HG03097 (cell line): ENCODE results near the gene STK16.

Experiments used
- ATAC-seq: cut with Tn5 transposase; IDR thresholded peaks from one replicate; pipeline ENCODE4 v1.9.1; 2021; ENCODE audit not compliant: unreplicated experiment, low FRiP score

Gene STK16

DNA sequence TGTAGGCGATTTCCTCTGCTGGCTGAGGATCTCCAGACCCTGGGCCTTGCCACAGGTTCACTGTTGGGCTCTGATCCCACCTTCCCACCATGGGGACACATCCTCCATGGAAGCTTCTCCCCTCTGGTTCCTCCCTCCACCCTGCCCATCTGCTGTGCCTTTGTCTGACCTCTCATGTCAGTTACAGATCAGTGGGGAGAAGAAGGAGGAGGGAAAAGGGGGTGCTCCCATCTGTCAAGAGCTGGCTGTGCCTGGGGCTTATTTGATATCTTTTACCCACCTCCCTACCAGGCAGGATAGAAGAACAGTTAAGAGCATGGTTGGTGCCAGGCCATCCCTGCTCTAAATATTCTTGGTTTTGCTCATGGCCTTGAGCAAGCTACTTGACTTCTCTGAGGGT, 21.6 kb downstream of the STK16 start:
- no peak for ATAC-seq

DNA sequence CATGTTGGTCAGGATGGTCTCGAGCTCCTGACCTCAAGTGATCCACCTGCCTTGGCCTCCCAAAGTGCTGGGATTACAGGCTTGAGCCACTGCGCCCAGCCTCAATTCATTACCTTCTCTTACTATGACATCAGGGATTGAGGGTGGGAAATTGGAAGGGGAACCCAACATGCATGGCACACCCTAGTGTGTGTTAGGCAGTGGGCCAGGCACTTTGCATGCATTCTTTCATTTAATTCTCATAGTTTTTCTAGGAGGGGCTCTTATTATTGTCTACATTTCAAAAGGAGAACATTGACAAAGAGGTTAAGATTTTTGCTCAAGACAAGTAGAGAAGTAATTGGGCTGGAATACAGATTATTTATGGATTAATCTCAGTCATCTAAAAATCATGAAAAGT, 23.0 kb downstream of the STK16 start:
- ATAC-seq = no peak

DNA sequence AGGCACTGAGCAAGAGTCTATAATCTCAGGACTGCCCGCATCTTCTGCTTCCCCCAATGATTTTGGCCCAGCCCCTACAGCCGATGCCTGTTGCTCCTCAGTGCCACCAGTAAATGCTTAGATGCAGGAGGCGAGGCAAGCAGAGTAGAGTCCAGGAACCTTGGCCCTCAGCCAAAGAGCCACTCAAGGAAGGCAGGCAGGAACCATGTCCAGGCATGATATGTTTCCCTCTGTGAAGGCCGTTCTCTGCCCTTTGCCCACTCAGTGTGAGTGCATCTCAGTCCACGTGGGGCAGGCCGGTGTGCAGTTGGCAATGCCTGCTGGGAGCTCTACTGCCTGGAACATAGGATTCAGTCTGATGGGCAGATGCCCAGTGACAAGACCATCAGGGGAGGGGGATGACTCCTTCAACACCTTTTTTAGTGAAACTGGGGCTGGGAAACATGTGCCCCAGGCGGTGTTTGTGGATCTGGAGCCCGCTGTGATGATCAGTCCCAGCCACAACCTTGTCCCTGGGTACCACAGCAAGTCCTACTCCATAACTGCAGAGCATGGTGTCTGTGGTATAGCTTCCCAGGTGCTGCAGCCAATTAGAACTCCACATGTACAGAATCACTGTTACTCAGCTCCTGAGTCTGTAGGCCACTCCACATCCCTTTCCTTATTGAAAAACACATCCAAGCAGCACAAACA, 24.2 kb downstream of the STK16 start:
- no peak for ATAC-seq

- no peak for ATAC-seq
These were observed 24.7 kb downstream of the STK16 start for GRCh38 chr2:219270055-219270372.

DNA sequence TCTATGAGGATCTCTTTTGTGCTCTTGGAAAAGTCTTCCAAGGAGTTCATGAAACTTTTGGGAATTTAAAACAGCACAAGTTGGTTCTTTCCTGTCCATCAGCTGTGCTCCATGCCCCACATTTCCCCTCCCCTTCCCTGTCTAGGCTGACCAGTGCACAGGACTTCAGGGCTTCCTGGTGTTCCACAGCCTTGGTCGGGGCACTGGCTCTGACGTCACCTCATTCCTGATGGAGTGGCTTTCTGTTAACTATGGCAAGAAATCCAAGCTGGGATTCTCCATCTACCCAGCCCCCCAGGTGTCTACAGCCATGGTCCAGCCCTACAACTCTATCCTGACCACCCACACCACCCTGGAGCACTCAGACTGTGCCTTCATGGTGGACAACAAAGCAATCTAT, 25.7 kb downstream of the STK16 start:
- ATAC-seq = no peak

DNA sequence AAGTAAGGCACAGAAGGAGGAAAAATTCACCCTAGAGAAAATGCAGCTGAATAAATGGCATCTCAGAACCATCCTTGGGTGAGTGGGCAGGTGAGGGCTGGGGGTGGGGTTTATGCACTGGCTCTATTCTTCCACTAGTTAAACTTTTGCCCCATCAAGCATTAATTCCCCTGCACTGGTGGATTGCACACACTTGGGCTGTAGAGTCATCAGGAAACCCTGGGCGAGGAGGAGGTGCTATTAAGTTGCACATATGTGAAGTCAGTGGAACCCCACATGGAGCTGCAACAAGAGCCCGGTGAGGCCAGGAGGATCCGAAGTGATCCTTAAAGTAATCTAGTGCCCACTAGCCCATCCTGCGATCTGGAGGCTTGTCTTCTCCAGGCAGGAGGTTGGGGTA, 27.1 kb downstream of the STK16 start:
- no peak for ATAC-seq

- no peak for ATAC-seq
These were observed 27.7 kb downstream of the STK16 start for GRCh38 chr2:219272995-219273394.

DNA sequence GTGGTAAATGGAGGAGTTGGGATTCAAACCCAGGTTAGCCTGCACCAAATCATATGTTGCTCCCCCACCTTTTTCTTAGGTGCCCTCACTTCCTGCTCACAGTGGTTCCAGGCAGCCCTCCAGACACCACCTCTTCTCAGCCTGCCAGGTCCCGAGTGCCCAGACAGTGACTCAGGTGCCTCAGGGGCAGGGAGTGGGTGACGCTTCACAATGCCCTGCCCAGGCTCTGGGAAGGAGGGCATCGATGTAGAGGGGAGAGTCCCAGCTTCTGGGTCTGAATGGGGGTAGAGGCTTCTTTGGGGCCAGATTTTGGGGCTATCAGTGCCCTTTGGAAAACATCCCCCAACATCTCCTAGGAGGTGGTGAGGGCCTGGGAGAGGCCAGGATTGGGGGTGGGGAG, 28.7 kb downstream of the STK16 start:
- ATAC-seq = no peak

GRCh38 chr2:219274361-219274921, 29.2 kb downstream of the STK16 start:
- ATAC-seq = no peak

DNA sequence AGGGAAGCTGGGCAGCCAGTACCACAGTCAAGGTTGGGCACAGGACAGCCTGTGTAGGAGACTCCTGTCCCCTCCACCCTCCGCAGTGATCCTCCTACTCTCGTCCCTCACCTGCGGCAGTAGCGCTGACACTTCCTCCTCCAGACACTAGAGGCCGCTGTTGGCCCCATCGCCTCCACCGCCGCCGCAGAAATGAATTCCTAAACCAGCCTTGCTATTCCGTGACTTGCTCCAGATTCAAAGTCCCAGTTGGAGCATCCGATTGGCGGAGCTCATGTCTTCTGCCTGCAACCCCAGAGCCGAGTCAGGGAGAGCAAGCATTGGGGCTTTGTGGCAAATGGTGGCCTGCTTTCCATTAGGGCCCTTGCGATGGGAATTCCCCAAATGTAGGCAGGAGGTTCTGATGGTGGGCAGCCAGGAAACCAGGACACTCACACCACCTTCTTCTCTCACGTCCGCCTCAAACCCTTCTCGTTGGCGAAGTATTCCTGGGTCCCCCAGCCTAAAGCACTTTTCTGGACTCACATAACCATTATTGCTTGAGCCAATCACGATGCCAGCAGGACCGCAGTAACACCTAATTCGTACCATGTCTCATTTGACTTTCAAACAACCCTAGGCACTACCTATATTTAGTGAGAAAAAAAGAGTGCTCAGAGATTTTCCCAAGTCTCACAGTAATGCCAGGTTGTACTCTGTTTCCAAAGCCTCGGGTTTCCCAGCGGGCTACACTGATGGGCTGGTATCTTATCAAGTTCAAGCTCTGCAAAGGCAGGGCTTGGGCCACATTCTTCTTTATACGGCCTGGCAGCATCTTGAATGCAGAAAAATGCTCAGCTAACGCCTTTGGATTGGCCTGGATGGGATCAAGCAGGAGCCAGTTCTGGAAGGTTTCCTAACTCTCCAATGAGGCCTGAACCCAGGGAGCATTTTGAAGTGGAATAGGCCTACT, 32.7 kb downstream of the STK16 start:
- peak; percentile 25 for ATAC-seq

DNA sequence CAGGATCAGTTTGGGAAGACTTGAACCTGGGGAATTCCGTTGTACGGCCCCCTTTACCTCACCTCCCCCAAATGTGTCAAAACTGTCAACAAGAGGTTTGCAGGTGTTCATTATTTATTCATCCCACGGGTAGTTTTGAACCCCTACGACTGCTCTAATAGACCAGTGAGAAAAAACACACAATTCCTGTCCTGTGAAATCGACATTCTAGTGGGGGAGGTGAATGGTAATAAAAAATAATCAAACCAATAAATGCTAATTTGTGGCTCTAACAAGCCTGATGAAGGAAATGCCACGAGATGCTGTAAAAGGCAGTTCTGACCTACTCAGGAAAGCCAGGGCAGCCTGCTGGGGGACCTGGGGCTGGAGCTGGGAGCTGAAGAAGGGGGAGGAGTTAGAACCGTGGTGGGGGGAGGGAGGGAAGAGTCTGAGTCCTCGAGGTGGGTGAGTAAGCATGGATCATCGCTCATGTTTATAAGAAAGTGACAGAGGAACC, 33.4 kb downstream of the STK16 start:
- ATAC-seq = peak; percentile 2

DNA sequence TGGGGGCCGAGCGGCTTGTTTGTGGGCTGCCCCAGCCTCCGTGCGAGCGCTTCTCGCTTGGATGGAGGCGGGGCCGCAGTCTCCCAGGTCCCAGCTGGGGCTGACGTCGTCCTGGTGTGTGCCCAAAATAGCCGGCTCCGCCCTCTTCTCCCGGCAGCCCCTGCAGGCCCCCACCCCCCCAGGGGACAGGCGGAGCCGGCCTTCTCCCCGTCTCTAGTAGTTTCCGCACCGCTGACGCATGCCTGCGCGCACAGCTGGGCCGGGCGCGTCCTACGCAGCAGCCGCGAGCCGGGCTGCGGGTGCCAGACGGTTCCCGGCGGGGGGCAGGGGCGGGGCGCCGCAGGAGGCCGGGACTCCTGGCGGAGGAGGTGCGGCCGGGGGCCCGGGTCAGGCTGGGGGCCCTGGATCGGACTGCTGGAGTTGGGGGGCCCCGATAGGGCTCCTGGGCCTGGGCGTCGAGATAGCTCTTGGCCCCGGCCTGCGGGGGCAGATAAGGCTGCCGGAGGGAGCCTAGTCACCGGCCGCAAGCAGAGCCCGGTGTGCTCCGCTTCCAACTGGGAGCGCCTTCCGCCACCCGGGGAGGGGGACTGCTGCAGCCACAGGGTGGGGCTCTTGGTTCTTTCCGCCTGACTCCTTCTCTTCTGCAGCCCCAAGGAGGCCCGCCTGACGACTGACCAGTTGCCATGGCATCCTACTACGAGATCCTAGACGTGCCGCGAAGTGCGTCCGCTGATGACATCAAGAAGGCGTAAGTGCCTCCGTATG, 34.1 kb downstream of the STK16 start, which contains the start of gene DNAJB2:
Gene DNAJB2 (plus strand): TSS at position 216 of the 765 bp plus-strand sequence. CDS start 468 bp downstream, at position 684.
- ATAC-seq = peak; percentile 81

- no peak for ATAC-seq
These were observed 34.7 kb downstream of the STK16 start for GRCh38 chr2:219279916-219280516.

DNA sequence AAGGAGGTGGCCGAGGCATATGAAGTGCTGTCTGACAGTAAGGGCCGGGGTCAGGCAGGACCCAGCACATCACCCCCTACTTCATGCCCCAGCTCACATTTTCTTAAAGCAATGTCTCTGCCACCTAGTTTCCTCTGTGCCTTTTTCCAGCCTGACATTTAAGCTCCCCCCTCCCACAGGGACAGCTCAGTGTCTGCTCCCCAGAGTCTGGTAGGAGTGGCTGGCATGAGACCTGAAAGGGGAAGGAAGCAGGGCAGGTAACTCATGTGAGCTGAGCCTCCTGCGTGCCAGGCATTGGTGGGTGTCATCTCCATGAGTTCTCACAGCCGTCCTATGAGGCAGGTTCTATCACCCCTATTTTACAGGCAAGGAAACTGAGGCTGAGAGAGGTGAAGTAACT, 35.4 kb downstream of the STK16 start:
- no peak for ATAC-seq

GRCh38 chr2:219281588-219281987, 36.3 kb downstream of the STK16 start:
- ATAC-seq = no peak

- ATAC-seq = no peak
These were observed 37.1 kb downstream of the STK16 start for GRCh38 chr2:219282375-219282774.

GRCh38 chr2:219282943-219283581, 37.8 kb downstream of the STK16 start:
- no peak for ATAC-seq

GRCh38 chr2:219284501-219285372, 39.5 kb downstream of the STK16 start:
- ATAC-seq = no peak

- no peak for ATAC-seq
These were observed 40.1 kb downstream of the STK16 start for GRCh38 chr2:219285373-219285735.
